HG03342 (cell line): ENCODE data around the gene GPATCH1.
"Not testable (repeated sequence)": the region's sequence is repeated elsewhere in the genome, so short reads cannot be mapped to it uniquely, and the experiment has no call there.

Experiments
- ATAC-seq: cut with Tn5 transposase; IDR thresholded peaks from one replicate; pipeline ENCODE4 v1.9.1; 2021; ENCODE audit warnings: mild to moderate bottlenecking, moderate library complexity; ENCODE audit not compliant: unreplicated experiment

The GPATCH1 gene

GRCh38 chr19:33110137-33110910 lies 29.3 kb downstream of the GPATCH1 start:
- no peak for ATAC-seq

GRCh38 chr19:33111587-33111986 lies 30.6 kb downstream of the GPATCH1 start:
- ATAC-seq, result no peak

GRCh38 chr19:33114312-33114711 lies 33.3 kb downstream of the GPATCH1 start:
- no peak for ATAC-seq

GRCh38 chr19:33117501-33117900 lies 36.5 kb downstream of the GPATCH1 start:
- ATAC-seq, result no peak

GRCh38 chr19:33118643-33119042 lies 37.7 kb downstream of the GPATCH1 start:
- ATAC-seq, result no peak

- no peak for ATAC-seq
These were observed 43.5 kb downstream of the GPATCH1 start for GRCh38 chr19:33124207-33125098.

- peak; percentile 62 for ATAC-seq
These were observed 45.0 kb downstream of the GPATCH1 start for GRCh38 chr19:33125929-33126388.

- ATAC-seq, result not testable (repeated sequence)
These were observed 45.7 kb downstream of the GPATCH1 start for GRCh38 chr19:33126712-33127111.

- ATAC-seq, result no peak
These were observed 48.9 kb downstream of the GPATCH1 start for GRCh38 chr19:33129901-33130300.

GRCh38 chr19:33130433-33130832 lies 49.5 kb downstream of the GPATCH1 start:
- ATAC-seq, result no peak

GRCh38 chr19:33132021-33132420 lies 51.0 kb downstream of the GPATCH1 start, which contains the start of gene WDR88:
Gene WDR88 (plus strand): TSS chr19:33132114. CDS start chr19:33132170, 56 bp downstream.
- ATAC-seq, result no peak

GRCh38 chr19:33132425-33132824 lies 51.4 kb downstream of the GPATCH1 start:
- no peak for ATAC-seq

GRCh38 chr19:33133438-33134031 lies 52.6 kb downstream of the GPATCH1 start:
- no peak for ATAC-seq

GRCh38 chr19:33134571-33135041 lies 53.6 kb downstream of the GPATCH1 start:
- no peak for ATAC-seq

- ATAC-seq, result no peak
These were observed 58.2 kb downstream of the GPATCH1 start for GRCh38 chr19:33139165-33139564.

GRCh38 chr19:33143897-33144405 lies 63.0 kb downstream of the GPATCH1 start:
- ATAC-seq, result peak; percentile 64

GRCh38 chr19:33146209-33146608 lies 65.2 kb downstream of the GPATCH1 start:
- ATAC-seq, result no peak

GRCh38 chr19:33147538-33147937 lies 66.6 kb downstream of the GPATCH1 start:
- no peak for ATAC-seq

- ATAC-seq, result no peak
These were observed 70.0 kb downstream of the GPATCH1 start for GRCh38 chr19:33150852-33151518.

GRCh38 chr19:33152176-33152575 lies 71.2 kb downstream of the GPATCH1 start:
- no peak for ATAC-seq
